Gastrocnemius medialis (tissue), 4 donors: ENCODE measurements around the gene TMEM176A.

Source experiments
- POLR2A ChIP-seq, 2 donors: fragments of 450-650 bp; IDR thresholded peaks; one replicate each; pipeline ENCODE4 v1.6.1; 2017; ENCODE audit warnings: antibody characterized with exemption in 2 of 2, mild to moderate bottlenecking in 2 of 2, moderate library complexity in 2 of 2
- TF ChIP-seq, protein P1 (sequence below), 5 experiments: fragments of 450-650 bp in 3 of 5; fragments of 200-600 bp in 2 of 5; sonication (generic) in 2 of 5; IDR thresholded peaks in 4 of 5; conservative IDR thresholded peaks in 1 of 5; 1 replicate in 4 of 5; 2 replicates in 1 of 5; pipeline ENCODE4 v1.5.1; 2016 to 2019; ENCODE audit warnings: antibody characterized with exemption in 5 of 5, mild to moderate bottlenecking in 3 of 5, moderate library complexity in 3 of 5

DNA sequence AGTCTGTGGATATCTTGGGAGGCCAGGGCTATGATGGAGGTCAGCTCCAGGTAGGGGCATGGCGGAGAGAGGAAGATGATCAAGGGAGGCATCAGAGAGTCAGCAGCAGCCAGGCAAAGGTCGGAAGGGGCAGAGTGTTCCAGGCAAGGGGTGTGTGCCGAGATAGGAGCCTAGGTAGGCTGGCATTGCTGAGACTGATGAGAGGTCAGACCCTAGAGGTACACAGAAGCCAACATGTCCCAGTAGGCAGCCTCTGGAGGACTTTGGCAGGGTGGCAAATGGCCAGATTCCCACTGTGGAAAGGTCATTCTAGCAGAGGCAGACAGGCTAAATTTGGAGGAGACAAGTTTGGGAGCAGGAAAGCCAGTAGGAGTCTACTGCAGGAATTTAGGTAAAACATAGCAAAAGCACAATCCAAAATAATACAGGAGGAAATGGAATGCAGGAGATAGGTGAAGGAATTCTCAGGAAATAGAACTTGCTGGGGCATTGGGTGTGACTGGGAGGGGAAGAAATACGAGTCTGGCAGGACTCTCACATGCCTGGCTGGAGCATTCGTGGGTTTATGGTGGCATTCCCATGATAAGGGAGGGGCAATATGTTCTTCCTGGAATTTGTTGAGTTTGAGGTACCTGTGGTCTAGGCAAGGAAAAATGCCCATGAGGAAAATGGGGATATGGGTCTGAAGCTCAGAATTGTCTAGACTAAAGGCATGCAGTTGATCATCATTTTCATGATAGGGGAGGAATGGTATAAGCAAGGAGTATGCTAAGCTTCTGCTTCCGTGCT is 25.7 kb downstream of the TMEM176A start:
- TF ChIP-seq POLR2A (IDR thresholded peaks at IDR 0.05) = no peak
- TF ChIP-seq, protein P1, sequence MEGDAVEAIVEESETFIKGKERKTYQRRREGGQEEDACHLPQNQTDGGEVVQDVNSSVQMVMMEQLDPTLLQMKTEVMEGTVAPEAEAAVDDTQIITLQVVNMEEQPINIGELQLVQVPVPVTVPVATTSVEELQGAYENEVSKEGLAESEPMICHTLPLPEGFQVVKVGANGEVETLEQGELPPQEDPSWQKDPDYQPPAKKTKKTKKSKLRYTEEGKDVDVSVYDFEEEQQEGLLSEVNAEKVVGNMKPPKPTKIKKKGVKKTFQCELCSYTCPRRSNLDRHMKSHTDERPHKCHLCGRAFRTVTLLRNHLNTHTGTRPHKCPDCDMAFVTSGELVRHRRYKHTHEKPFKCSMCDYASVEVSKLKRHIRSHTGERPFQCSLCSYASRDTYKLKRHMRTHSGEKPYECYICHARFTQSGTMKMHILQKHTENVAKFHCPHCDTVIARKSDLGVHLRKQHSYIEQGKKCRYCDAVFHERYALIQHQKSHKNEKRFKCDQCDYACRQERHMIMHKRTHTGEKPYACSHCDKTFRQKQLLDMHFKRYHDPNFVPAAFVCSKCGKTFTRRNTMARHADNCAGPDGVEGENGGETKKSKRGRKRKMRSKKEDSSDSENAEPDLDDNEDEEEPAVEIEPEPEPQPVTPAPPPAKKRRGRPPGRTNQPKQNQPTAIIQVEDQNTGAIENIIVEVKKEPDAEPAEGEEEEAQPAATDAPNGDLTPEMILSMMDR (IDR thresholded peaks at IDR 0.05 in 4 of 5, conservative IDR thresholded peaks at IDR 0.05 in 1 of 5) = no peak
